Esophagus muscularis mucosa (tissue), 4 donors: Measurements from ENCODE around the gene RAB14. TPM values are rescaled to one million over a fixed set of nuclear protein-coding genes. Genes with fewer than 3 reads are reported as not detected.

Experiments used
- DNase-seq: peaks from one replicate; pipeline ENCODE4 v3.0.0-alpha.2; 2017; ENCODE audit errors: extremely low spot score
- H3K27ac ChIP-seq, 4 donors: fragments of 200-600 bp; sonication (generic); replicated peaks in 1 of 4; 1 replicate in 3 of 4; 2 replicates in 1 of 4; pipeline ENCODE4 v1.5.1; 2016 to 2019; ENCODE audit warnings: mild to moderate bottlenecking in 1 of 4
- H3K27me3 ChIP-seq, 4 donors: fragments of 200-600 bp; sonication (generic); one replicate each; pipeline versions ENCODE4 v1.5.1 to v1.6.0; 2016 to 2019
- H3K36me3 ChIP-seq, 4 donors: fragments of 200-600 bp; sonication (generic); one replicate each; pipeline ENCODE4 v1.5.1; 2016 to 2019
- H3K4me1 ChIP-seq, 4 donors: fragments of 200-600 bp; sonication (generic); one replicate each; pipeline ENCODE4 v1.5.1; 2016 to 2019
- H3K4me3 ChIP-seq, 4 donors: fragments of 200-600 bp; sonication (generic); 1 replicate in 2 of 4; 2 replicates in 2 of 4; pipeline ENCODE4 v1.5.1; 2016 to 2019; ENCODE audit warnings: mild to moderate bottlenecking in 4 of 4, moderate library complexity in 1 of 4
- H3K9me3 ChIP-seq, 4 donors: fragments of 200-600 bp; sonication (generic); 1 replicate in 3 of 4; 2 replicates in 1 of 4; pipeline ENCODE4 v1.5.1; 2016 to 2019
- CTCF ChIP-seq, 3 experiments: fragments of 200-600 bp in 2 of 3; fragments of 450-650 bp in 1 of 3; sonication (generic) in 2 of 3; IDR thresholded peaks; one replicate each; pipeline ENCODE4 v1.5.1; 2017 to 2019; ENCODE audit warnings: antibody characterized with exemption in 3 of 3, mild to moderate bottlenecking in 2 of 3, moderate library complexity in 1 of 3
- EP300 ChIP-seq: sonication (generic); formaldehyde crosslinking; IDR thresholded peaks from one replicate; pipeline ENCODE4 v1.6.1; 2017; ENCODE audit warnings: antibody characterized with exemption
- POLR2A ChIP-seq: fragments of 450-650 bp; IDR thresholded peaks from one replicate; pipeline ENCODE4 v1.6.1; 2017; ENCODE audit warnings: antibody characterized with exemption, moderate library complexity, mild to moderate bottlenecking, low read depth
- POLR2AphosphoS5 ChIP-seq, 2 donors: sonication (generic); formaldehyde crosslinking; IDR thresholded peaks; one replicate each; pipeline ENCODE4 v1.6.1; 2017; ENCODE audit warnings: antibody characterized with exemption in 2 of 2
- WGBS: methylation state at CpG from one replicate; pipeline ENCODE4 v1.1.5; 2018; 5-methylcytosine and 5-hydroxymethylcytosine counted together
- intact Hi-C: fragments of 100-400 bp; cut with DNase I; formaldehyde crosslinking; loops from one replicate; pipeline ENCODE4 v1.15.1; 2023
- total RNA-seq, 4 donors: library from RNA; depleted of rRNA; stranded (reverse); fragments of >200 nt; gene quantifications; one replicate each; pipeline versions ENCODE4 v1.1.0 to v1.2.1, GENCODE V29; 2016

The RAB14 gene
- total RNA-seq, 4 donors from 2014 or later = 28.5 to 30.7 (median 29.5) TPM

- peaks cover 0 to 7% (median 2%) of the 10 kb centered on the region in 4 donors for H3K4me1 ChIP-seq
- DNase-seq = no peak
- TF ChIP-seq POLR2AphosphoS5 (IDR thresholded peaks at IDR 0.05) = no peak
- no peak for TF ChIP-seq CTCF (IDR thresholded peaks at IDR 0.05)
- no peak for TF ChIP-seq EP300
- H3K36me3 ChIP-seq = peaks cover 8 to 77% (median 46%) of the 10 kb centered on the region in 4 donors
- intact Hi-C loops = no loop called here
- no peaks in the 10 kb centered on the region for H3K9me3 ChIP-seq
- no peaks in the 10 kb centered on the region for H3K27me3 ChIP-seq
- 44% methylated on average over 2 of the region's 2 CpGs for WGBS
- no peak overlapping the region for H3K27ac ChIP-seq
- no peak overlapping the region for H3K4me3 ChIP-seq
These were observed 45.4 kb downstream of the RAB14 start for GRCh38 chr9:121156263-121156731.

- Histone ChIP-seq H3K9me3 (no peaks in the 10 kb centered on the region), H3K27ac (no peak overlapping the region), H3K27me3 (no peaks in the 10 kb centered on the region), H3K4me3 (no peak overlapping the region), H3K36me3 (peaks cover 8 to 76% (median 47%) of the 10 kb centered on the region in 4 donors), H3K4me1 (peaks cover 0 to 7% (median 2%) of the 10 kb centered on the region in 4 donors)
- DNase-seq = no peak
- TF ChIP-seq EP300 (no peak), POLR2A (no peak), CTCF (IDR thresholded peaks at IDR 0.05) (no peak), POLR2AphosphoS5 (IDR thresholded peaks at IDR 0.05) (no peak)
- intact Hi-C loops = no loop called here
- 94% methylated on average over 6 of the region's 6 CpGs for WGBS
These were observed 46.9 kb downstream of the RAB14 start for GRCh38 chr9:121154782-121155181.

- Histone ChIP-seq H3K27me3 (no peaks in the 10 kb centered on the region), H3K4me3 (no peak overlapping the region), H3K27ac (no peak overlapping the region), H3K36me3 (peaks cover 10 to 76% (median 53%) of the 10 kb centered on the region in 4 donors), H3K9me3 (no peaks in the 10 kb centered on the region), H3K4me1 (peaks cover 0 to 7% (median 2%) of the 10 kb centered on the region in 4 donors)
- TF ChIP-seq EP300 (no peak), CTCF (IDR thresholded peaks at IDR 0.05) (no peak)
- DNase-seq = no peak
- 67% methylated on average over 1 of the region's 1 CpG for WGBS
- intact Hi-C loops = no loop called here
These were observed 48.0 kb downstream of the RAB14 start for GRCh38 chr9:121153642-121154041.

- TF ChIP-seq EP300 (no peak), POLR2AphosphoS5 (IDR thresholded peaks at IDR 0.05) (no peak), POLR2A (no peak), CTCF (IDR thresholded peaks at IDR 0.05) (no peak)
- WGBS = 85% methylated on average over 2 of the region's 2 CpGs
- H3K27me3 ChIP-seq = no peaks in the 10 kb centered on the region
- intact Hi-C loops = no loop called here
- H3K4me1 ChIP-seq = no peaks in the 10 kb centered on the region
- DNase-seq = no peak
- peaks cover 24 to 89% (median 73%) of the 10 kb centered on the region in 4 donors for H3K36me3 ChIP-seq
- no peak overlapping the region for H3K27ac ChIP-seq
- H3K4me3 ChIP-seq = no peak overlapping the region
- no peaks in the 10 kb centered on the region for H3K9me3 ChIP-seq
These were observed 51.5 kb downstream of the RAB14 start for GRCh38 chr9:121150188-121150587.

GRCh38 chr9:121144482-121144881 lies 57.2 kb downstream of the RAB14 start:
- no peaks in the 10 kb centered on the region for H3K9me3 ChIP-seq
- no peaks in the 10 kb centered on the region for H3K27me3 ChIP-seq
- DNase-seq = no peak
- no peaks in the 10 kb centered on the region for H3K4me1 ChIP-seq
- 90% methylated on average over 2 of the region's 2 CpGs for WGBS
- no peak overlapping the region for H3K27ac ChIP-seq
- no peak for TF ChIP-seq POLR2A
- no peak for TF ChIP-seq CTCF (IDR thresholded peaks at IDR 0.05)
- TF ChIP-seq EP300 = no peak
- no peak for TF ChIP-seq POLR2AphosphoS5 (IDR thresholded peaks at IDR 0.05)
- H3K36me3 ChIP-seq = peaks cover 53 to 100% (median 94%) of the 10 kb centered on the region in 4 donors
- intact Hi-C loops = no loop called here
- H3K4me3 ChIP-seq = no peak overlapping the region
